SK-N-SH (cell line): ENCODE measurements around the gene SFTPB. TPM values are rescaled to one million over a fixed set of nuclear protein-coding genes. Genes with fewer than 3 reads are reported as not detected.
A peak's percentile ranks its signal among the peaks of the same experiment; 100 is the strongest.

Source experiments
- CTCF ChIA-PET: fragments of 300-600, 350-600 bp; formaldehyde crosslinking; extraction: SDS; loops from one replicate; lab custom pipeline; 2021; lab: Yijun Ruan, JAX
- POLR2A ChIA-PET: fragments of 350-600 bp; sonication (Branson Sonifier 250); formaldehyde crosslinking; extraction: SDS; loops from one replicate; lab custom pipeline; 2020; ENCODE audit warnings: antibody characterized with exemption, inconsistent platforms; lab: Yijun Ruan, JAX
- DNase-seq: peaks from one replicate; pipeline ENCODE4 v3.0.0; 2012
- H2AFZ ChIP-seq: fragments of 200-600 bp; sonication (generic); 2 replicates; pipeline ENCODE4 v1.8.1; 2016; ENCODE audit warnings: antibody characterized with exemption, mild to moderate bottlenecking, low read depth
- H3F3A ChIP-seq: fragments of 200-600 bp; sonication (generic); replicated peaks from 2 replicates; pipeline ENCODE3; 2016; ENCODE audit warnings: antibody characterized with exemption, mild to moderate bottlenecking; ENCODE audit not compliant: insufficient read depth
- H3K27ac ChIP-seq, 2 experiments: fragments of 200-500 bp in 1 of 2; fragments of 200-600 bp in 1 of 2; sonication (Bioruptor generic) in 1 of 2; sonication (generic), shearing (Covaris generic) in 1 of 2; 2 replicates each; pipeline versions ENCODE4 v1.5.1 to v1.6.1; 2014 to 2016; ENCODE audit warnings: low read depth in 2 of 2, inconsistent platforms in 1 of 2, low read length in 1 of 2, mild to moderate bottlenecking in 1 of 2, mixed read lengths in 1 of 2
- H3K27me3 ChIP-seq: fragments of 200-600 bp; sonication (generic), shearing (Covaris generic); 2 replicates; pipeline ENCODE4 v1.6.1; 2016; ENCODE audit warnings: mixed run types; ENCODE audit not compliant: insufficient read depth
- H3K36me3 ChIP-seq, 2 experiments: fragments of 200-500 bp in 1 of 2; fragments of 200-600 bp in 1 of 2; sonication (Bioruptor generic) in 1 of 2; sonication (generic) in 1 of 2; replicated peaks in 1 of 2; 2 replicates each; pipeline versions ENCODE3 to v1.5.1; 2014 to 2016; ENCODE audit warnings: low read length in 1 of 2, mild to moderate bottlenecking in 1 of 2; ENCODE audit not compliant: insufficient read depth in 2 of 2, control insufficient read depth in 1 of 2
- H3K4me1 ChIP-seq, 2 experiments: fragments of 200-500 bp in 1 of 2; fragments of 200-600 bp in 1 of 2; sonication (Bioruptor generic) in 1 of 2; sonication (generic), shearing (Covaris generic) in 1 of 2; 2 replicates each; pipeline versions ENCODE4 v1.5.1 to v1.6.1; 2014 to 2016; ENCODE audit warnings: low read depth in 1 of 2, low read length in 1 of 2, mixed run types in 1 of 2; ENCODE audit not compliant: insufficient read depth in 2 of 2, control insufficient read depth in 1 of 2
- H3K4me2 ChIP-seq: fragments of 200-600 bp; sonication (generic), shearing (Covaris generic); 2 replicates; pipeline ENCODE4 v1.6.1; 2017; ENCODE audit warnings: mixed run types
- H3K4me3 ChIP-seq, 2 experiments: fragments of 200-500 bp in 1 of 2; fragments of 200-600 bp in 1 of 2; sonication (Bioruptor generic) in 1 of 2; sonication (generic), shearing (Covaris generic) in 1 of 2; 2 replicates each; pipeline versions ENCODE4 v1.5.1 to v1.8.1; 2014 to 2016; ENCODE audit warnings: low read depth in 2 of 2, inconsistent platforms in 1 of 2, low read length in 1 of 2, mild to moderate bottlenecking in 1 of 2, mixed read lengths in 1 of 2, moderate library complexity in 1 of 2
- H3K79me2 ChIP-seq: fragments of 200-600 bp; sonication (generic); 2 replicates; pipeline ENCODE4 v1.8.1; 2017; ENCODE audit warnings: mild to moderate bottlenecking; ENCODE audit not compliant: insufficient read depth
- H3K9ac ChIP-seq: fragments of 200-600 bp; sonication (generic); 2 replicates; pipeline ENCODE4 v1.6.1; 2017; ENCODE audit warnings: mixed run types
- H3K9me2 ChIP-seq: fragments of 200-600 bp; sonication (generic); 2 replicates; pipeline ENCODE4 v1.6.1; 2017; ENCODE audit warnings: mixed run types
- H3K9me3 ChIP-seq: fragments of 200-600 bp; sonication (generic); 2 replicates; pipeline ENCODE4 v1.6.1; 2017; ENCODE audit warnings: mixed run types, mild to moderate bottlenecking, moderate library complexity
- H4K20me1 ChIP-seq: fragments of 200-600 bp; sonication (generic); 2 replicates; pipeline ENCODE4 v1.6.1; 2017; ENCODE audit warnings: mild to moderate bottlenecking, mixed run types; ENCODE audit not compliant: insufficient read depth
- CHD2 ChIP-seq: fragments of 150-350 bp; IDR thresholded peaks from 2 replicates; pipeline ENCODE4 v1.6.1; 2018; ENCODE audit warnings: low read length; ENCODE audit not compliant: partially characterized antibody
- EP300 ChIP-seq, 2 experiments: IDR thresholded peaks; 2 replicates each; pipeline versions ENCODE4 v1.4.0 to v1.6.1; 2012; ENCODE audit warnings: borderline replicate concordance in 1 of 2, low read depth in 1 of 2, low read length in 1 of 2
- FOXJ3 ChIP-seq: sonication (generic); formaldehyde crosslinking; IDR thresholded peaks from 2 replicates; pipeline ENCODE4 v1.5.1; 2020; ENCODE audit warnings: mild to moderate bottlenecking, missing genetic modification reagents
- FOXM1 ChIP-seq: IDR thresholded peaks from 2 replicates; pipeline ENCODE4 v1.4.0; 2012; ENCODE audit warnings: low read depth, mild to moderate bottlenecking
- GABPA ChIP-seq: IDR thresholded peaks from 2 replicates; pipeline ENCODE4 v1.4.0; 2012; ENCODE audit warnings: low read depth, mild to moderate bottlenecking
- NFIC ChIP-seq: IDR thresholded peaks from 2 replicates; pipeline ENCODE4 v1.4.0; 2012; ENCODE audit warnings: borderline replicate concordance
- RAD21 ChIP-seq: IDR thresholded peaks from 2 replicates; pipeline ENCODE4 v1.6.1; 2012; ENCODE audit warnings: mild to moderate bottlenecking, low read length
- RFX5 ChIP-seq: IDR thresholded peaks from 2 replicates; pipeline ENCODE4 v1.6.1; 2012; ENCODE audit warnings: mild to moderate bottlenecking, improper control_type of control experiment, low read length
- SIN3A ChIP-seq: IDR thresholded peaks from 2 replicates; pipeline ENCODE4 v1.6.1; 2012; ENCODE audit warnings: low read depth, mild to moderate bottlenecking, low read length, moderate library complexity, borderline replicate concordance
- TEAD4 ChIP-seq: IDR thresholded peaks from 2 replicates; pipeline ENCODE4 v1.4.0; 2012; ENCODE audit warnings: mild to moderate bottlenecking, borderline replicate concordance; ENCODE audit not compliant: insufficient read depth
- WGBS: methylation state at CpG from one replicate; pipeline ENCODE4 v1.1.6; 2017; ENCODE audit warnings: low lambda C conversion rate; 5-methylcytosine and 5-hydroxymethylcytosine counted together
- polyA plus RNA-seq, 3 experiments: library from polyadenylated mRNA; depleted of rRNA; stranded (reverse); fragments of >200 nt; gene quantifications; 2 replicates each; pipeline ENCODE4 v1.2.3, GENCODE V29; 2012
- TF ChIP-seq, protein P1 (sequence below): fragments of 150-350 bp; IDR thresholded peaks from 2 replicates; pipeline ENCODE4 v1.6.1; 2016; ENCODE audit warnings: mild to moderate bottlenecking, low read depth, low read length
- TF ChIP-seq, protein P2 (sequence below): IDR thresholded peaks from 2 replicates; pipeline ENCODE4 v1.6.1; 2012; ENCODE audit warnings: mild to moderate bottlenecking, low read depth, low read length, moderate library complexity

SFTPB gene
- polyA plus RNA-seq, 1 of the 3 experiments (the other 2 are of a cell fraction) = not detected

DNA sequence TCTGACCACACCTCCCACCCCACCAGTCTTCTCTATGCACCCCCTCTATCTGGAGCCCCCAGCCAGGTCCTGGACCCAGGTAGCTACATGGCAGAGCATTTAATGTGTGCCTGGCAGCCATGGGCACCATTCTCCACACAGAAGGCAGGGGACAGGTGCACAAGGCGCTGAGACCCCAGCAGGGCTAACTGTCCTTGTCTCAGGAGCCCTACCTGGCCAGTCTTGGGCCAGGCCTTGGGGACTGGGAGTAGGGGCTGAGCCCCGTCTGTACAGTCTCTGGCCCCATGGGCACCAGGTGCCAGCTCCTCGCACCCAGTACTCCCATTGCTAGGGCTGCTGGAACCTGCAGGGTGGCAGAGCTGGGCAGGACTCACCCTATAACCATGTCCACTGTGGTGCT, 29.1 kb upstream of the SFTPB start:
- TF ChIP-seq FOXJ3 (CRISPR knock-in tag) (no peak), SIN3A (no peak), RAD21 (no peak), RFX5 (no peak)
- TF ChIP-seq, protein P1, sequence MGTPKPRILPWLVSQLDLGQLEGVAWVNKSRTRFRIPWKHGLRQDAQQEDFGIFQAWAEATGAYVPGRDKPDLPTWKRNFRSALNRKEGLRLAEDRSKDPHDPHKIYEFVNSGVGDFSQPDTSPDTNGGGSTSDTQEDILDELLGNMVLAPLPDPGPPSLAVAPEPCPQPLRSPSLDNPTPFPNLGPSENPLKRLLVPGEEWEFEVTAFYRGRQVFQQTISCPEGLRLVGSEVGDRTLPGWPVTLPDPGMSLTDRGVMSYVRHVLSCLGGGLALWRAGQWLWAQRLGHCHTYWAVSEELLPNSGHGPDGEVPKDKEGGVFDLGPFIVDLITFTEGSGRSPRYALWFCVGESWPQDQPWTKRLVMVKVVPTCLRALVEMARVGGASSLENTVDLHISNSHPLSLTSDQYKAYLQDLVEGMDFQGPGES = no peak
- Histone ChIP-seq H3K4me1 (peaks cover 4 to 5% of the 10 kb centered on the region in 2 experiments; a peak in 2 of 4 replicates), H3F3A (peaks cover 6% of the 10 kb centered on the region), H2AFZ (no peak overlapping the region), H3K27me3 (no peaks in the 10 kb centered on the region), H4K20me1 (no peaks in the 10 kb centered on the region), H3K9me2 (no peaks in the 10 kb centered on the region), H3K79me2 (no peaks in the 10 kb centered on the region), H3K9ac (no peak overlapping the region), H3K4me3 (no peak overlapping the region), H3K27ac (no peak overlapping the region), H3K36me3 (no peaks in the 10 kb centered on the region), H3K4me2 (no peak overlapping the region), H3K9me3 (no peaks in the 10 kb centered on the region)
- DNase-seq = no peak
- CTCF ChIA-PET = interaction anchor here (1.0 to 9.4 kb wide), 7 partner anchors 9 to 117 kb away, joined by 3 to 91 read pairs (median 4); no protein-coding TSS in a partner anchor
- no CpG with 5 or more reads among the region's 3 CpGs for WGBS
- POLR2A ChIA-PET = no interaction called here

DNA sequence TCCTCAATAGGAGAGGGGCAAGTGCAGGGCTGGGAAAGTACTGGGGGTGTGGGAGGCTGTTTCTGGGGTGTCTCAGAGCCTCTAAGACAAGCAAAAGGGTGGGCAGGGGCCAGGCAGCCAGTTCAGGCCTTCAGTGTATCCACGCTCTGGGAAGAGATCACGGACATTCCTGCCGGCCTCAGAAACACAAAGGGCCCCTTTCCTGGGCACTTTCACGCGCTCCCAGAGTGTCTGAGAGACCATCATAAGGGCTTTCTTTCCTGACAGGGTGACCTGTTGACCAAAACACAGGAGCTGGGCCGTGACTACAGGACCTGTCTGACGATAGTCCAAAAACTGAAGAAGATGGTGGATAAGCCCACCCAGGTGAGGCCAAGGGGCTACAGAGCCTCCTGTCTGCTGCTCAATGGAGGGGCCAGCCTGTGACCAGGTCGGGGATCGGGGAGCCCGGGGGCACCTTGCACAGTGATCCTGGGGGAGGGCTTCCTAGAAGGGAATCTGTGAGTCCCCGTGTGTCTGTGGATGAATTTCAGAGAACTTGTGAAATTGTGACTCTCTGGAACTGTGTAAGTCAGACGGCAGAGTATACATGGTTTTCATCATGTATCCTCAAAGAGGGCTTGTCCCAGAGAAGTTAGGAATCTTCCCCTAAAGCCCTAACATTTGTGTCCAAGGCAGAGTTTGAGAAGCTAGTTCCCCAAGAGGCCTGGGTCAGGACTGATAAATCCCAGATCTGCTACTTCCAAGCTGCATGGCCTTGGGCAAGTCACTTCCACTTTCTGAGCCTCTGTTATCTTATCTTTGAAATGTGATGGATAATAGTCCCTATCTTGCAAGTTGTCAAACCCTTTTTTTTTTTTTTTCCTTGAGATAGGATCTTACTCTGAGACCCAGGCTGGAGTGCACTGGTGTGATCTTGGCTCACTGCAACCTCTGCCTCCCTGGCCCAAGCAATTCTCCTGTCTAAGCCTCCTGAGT, 28.0 kb upstream of the SFTPB start:
- Histone ChIP-seq H3K4me1 (peaks cover 0 to 4% of the 10 kb centered on the region in 2 experiments; a peak in 1 of 4 replicates), H3K9me2 (no peaks in the 10 kb centered on the region), H4K20me1 (no peaks in the 10 kb centered on the region), H3K79me2 (no peaks in the 10 kb centered on the region), H3K4me2 (no peak overlapping the region), H3K4me3 (no peak overlapping the region)
- CTCF ChIA-PET = interaction anchor here (0.7 to 9.4 kb wide), 6 partner anchors 10 to 58 kb away, joined by 3 to 91 read pairs (median 6); no protein-coding TSS in a partner anchor
- TF ChIP-seq CHD2 = no peak
- TF ChIP-seq EP300 (IDR thresholded peaks at IDR 0.05; ENCODE audit: borderline replicate concordance in 1 of 2, low read depth in 1 of 2, low read length in 1 of 2) = 0 out of 4 replicates have a peak, but pooled peaks of 1 of the 2 experiments have one; percentile 7
- TF ChIP-seq, all 33 proteins: peak for 1
- Histone ChIP-seq H3K36me3 (no peaks in the 10 kb centered on the region), H2AFZ (no peak overlapping the region), H3F3A (no peaks in the 10 kb centered on the region), H3K27ac (no peak overlapping the region), H3K27me3 (no peaks in the 10 kb centered on the region), H3K9me3 (no peaks in the 10 kb centered on the region), H3K9ac (no peak overlapping the region)
- no peak for DNase-seq
- POLR2A ChIA-PET = interaction anchor here (0.7 kb wide), 1 partner anchor 188 kb away, joined by 3 read pairs; no protein-coding TSS in a partner anchor
- 83% methylated on average over 12 of the region's 12 CpGs for WGBS

DNA sequence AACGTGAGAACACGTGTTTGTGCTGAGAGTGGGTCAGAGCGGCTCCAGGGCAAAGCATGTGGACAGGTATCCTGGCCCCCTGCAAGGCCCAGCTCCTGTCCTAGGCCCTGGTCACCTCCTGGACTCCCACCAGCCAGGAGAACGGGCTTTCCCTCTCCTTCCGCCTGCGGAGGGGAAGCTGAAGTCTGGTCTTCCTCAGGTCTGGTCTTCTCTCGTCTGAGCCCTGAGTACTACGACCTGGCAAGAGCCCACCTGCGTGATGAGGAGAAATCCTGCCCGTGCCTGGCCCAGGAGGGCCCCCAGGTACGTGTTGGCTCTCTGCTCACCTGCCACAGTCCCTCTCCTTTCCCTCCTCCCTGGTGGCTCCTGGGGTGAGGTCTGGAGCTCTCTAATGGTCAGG, 27.1 kb upstream of the SFTPB start:
- POLR2A ChIA-PET = no interaction called here
- Histone ChIP-seq H3K79me2 (no peaks in the 10 kb centered on the region), H4K20me1 (no peaks in the 10 kb centered on the region), H3K36me3 (no peaks in the 10 kb centered on the region), H3F3A (no peaks in the 10 kb centered on the region), H3K27me3 (no peaks in the 10 kb centered on the region), H3K9ac (no peak overlapping the region), H3K9me2 (no peaks in the 10 kb centered on the region), H3K9me3 (no peaks in the 10 kb centered on the region), H3K27ac (no peak overlapping the region), H3K4me3 (no peak overlapping the region), H2AFZ (no peak overlapping the region), H3K4me2 (no peak overlapping the region), H3K4me1 (peaks cover 0 to 4% of the 10 kb centered on the region in 2 experiments; a peak in 1 of 4 replicates)
- WGBS = 91% methylated on average over 8 of the region's 11 CpGs
- CTCF ChIA-PET = interaction anchor here (1.5 to 9.4 kb wide), 2 partner anchors 11 to 34 kb away, joined by 3 to 91 read pairs; no protein-coding TSS in a partner anchor
- no peak for DNase-seq
- no peak for TF ChIP-seq RAD21
- TF ChIP-seq FOXM1 = no peak
- TF ChIP-seq, protein P1 = no peak
- TF ChIP-seq NFIC = no peak
- TF ChIP-seq TEAD4 = no peak
- TF ChIP-seq, protein P2, sequence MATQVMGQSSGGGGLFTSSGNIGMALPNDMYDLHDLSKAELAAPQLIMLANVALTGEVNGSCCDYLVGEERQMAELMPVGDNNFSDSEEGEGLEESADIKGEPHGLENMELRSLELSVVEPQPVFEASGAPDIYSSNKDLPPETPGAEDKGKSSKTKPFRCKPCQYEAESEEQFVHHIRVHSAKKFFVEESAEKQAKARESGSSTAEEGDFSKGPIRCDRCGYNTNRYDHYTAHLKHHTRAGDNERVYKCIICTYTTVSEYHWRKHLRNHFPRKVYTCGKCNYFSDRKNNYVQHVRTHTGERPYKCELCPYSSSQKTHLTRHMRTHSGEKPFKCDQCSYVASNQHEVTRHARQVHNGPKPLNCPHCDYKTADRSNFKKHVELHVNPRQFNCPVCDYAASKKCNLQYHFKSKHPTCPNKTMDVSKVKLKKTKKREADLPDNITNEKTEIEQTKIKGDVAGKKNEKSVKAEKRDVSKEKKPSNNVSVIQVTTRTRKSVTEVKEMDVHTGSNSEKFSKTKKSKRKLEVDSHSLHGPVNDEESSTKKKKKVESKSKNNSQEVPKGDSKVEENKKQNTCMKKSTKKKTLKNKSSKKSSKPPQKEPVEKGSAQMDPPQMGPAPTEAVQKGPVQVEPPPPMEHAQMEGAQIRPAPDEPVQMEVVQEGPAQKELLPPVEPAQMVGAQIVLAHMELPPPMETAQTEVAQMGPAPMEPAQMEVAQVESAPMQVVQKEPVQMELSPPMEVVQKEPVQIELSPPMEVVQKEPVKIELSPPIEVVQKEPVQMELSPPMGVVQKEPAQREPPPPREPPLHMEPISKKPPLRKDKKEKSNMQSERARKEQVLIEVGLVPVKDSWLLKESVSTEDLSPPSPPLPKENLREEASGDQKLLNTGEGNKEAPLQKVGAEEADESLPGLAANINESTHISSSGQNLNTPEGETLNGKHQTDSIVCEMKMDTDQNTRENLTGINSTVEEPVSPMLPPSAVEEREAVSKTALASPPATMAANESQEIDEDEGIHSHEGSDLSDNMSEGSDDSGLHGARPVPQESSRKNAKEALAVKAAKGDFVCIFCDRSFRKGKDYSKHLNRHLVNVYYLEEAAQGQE = no peak
- no peak for TF ChIP-seq GABPA
